NCI-H748 treated with DMSO at 0.1 percent for 48 hours (cell line): ENCODE data around the gene CACNA1I.

Source experiments
- DNase-seq: peaks from one replicate; lab custom pipeline; 2025; lab: John Stamatoyannopoulos, UW

The CACNA1I gene

GRCh38 chr22:39699631-39700360, 129.2 kb downstream of the CACNA1I start:
- DNase-seq: no peak

GRCh38 chr22:39700565-39700964, 130.0 kb downstream of the CACNA1I start:
- no peak for DNase-seq

GRCh38 chr22:39703091-39703490, 132.5 kb downstream of the CACNA1I start:
- no peak for DNase-seq

DNA sequence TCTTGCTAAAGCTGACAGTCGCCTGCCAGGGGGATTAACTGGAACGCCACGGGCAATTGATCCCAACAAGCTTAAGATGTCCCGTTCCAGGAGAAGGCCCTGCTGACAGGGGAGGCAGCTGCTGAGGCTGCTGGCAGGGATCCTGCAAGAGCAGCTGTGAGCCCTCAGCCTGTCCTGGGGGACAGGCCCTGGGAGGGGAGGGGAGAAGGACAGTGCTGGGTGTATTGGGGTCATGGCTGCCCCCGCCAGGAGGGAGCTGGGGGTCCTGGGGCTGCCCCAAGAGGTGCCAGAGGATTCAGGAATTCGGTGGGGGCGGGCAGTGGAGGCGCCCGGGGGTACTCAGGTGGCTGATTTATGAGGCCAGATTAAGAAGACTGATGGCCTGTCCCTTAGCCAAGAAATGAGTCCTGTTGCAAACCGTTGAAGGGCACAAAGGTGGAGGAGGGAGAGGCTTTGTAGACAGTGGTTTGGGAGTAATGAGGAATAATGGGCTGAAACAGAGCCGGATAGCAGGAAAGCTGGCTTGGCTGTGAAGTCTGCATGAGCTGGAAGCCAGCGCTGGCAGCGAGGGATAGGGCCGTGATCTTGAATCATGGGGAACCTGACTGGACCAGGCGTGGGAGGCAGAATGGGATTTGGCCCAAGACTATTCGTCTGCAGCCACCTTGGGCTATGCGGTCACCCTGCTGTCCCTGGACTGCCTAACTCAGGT, 133.5 kb downstream of the CACNA1I start:
- DNase-seq: no peak

- DNase-seq: no peak
Observed at GRCh38 chr22:39705386-39705785, 134.8 kb downstream of the CACNA1I start.

DNA sequence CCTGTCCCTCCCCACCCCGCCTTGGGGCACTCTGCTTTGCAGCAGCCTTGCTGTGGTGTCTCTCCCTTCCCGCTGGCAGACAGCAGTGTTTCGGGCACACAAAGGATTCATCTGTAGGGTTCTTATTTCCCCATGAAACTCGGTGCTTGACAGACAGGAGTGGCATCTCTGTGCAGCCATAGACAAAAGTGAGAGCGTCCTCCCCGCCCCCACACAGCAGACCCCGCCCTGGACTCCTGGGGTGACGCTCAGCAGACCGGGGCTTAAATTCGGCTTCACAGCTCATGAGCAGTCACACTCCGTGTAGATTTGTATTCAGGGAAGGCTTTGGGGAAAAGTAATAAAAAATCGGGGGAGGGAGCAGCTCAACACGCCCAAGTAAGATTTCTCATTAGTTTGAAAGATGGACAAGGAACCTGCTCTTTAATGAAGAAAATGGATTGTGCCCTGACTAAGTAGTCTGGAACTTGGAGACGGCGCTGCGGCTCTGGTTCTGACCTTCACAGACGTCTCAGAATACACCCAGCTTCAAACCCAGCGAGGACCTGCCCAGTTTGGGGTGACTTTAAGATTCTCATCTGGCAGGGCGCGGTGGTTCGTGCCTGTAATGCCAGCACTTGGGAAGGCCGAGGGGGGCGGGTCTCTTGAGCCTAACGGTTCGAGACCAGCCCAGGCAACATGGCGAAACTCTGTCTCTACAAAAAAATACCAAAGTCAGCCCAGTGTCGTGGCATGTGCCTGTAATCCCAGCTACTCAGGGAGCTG, 136.0 kb downstream of the CACNA1I start:
- no peak for DNase-seq

- no peak for DNase-seq
Observed at GRCh38 chr22:39707351-39707750, 136.8 kb downstream of the CACNA1I start.

- no peak for DNase-seq
Observed at GRCh38 chr22:39707816-39708215, 137.3 kb downstream of the CACNA1I start.

GRCh38 chr22:39710380-39711150, 140.0 kb downstream of the CACNA1I start:
- DNase-seq: no peak

DNA sequence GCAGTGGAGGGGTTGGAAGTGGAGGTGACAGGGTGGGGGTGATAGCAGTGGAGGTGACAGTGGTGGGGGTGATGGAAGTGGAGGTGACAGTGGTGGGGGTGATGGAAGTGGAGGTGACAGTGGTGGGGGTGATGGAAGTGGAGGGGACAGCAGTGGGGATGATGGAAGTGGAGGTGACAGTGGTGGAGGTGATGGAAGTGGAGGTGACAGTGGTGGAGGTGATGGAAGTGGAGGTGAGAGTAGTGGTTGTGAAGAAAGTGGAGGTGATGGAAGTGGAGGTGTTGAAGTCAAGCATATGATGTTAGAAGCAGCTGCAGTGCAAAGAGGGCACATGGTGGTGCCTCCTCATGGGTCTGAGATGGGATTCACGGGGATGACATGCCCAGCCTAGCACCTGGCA, 141.5 kb downstream of the CACNA1I start:
- no peak for DNase-seq

- DNase-seq: no peak
Observed at GRCh38 chr22:39712751-39713525, 142.4 kb downstream of the CACNA1I start.

DNA sequence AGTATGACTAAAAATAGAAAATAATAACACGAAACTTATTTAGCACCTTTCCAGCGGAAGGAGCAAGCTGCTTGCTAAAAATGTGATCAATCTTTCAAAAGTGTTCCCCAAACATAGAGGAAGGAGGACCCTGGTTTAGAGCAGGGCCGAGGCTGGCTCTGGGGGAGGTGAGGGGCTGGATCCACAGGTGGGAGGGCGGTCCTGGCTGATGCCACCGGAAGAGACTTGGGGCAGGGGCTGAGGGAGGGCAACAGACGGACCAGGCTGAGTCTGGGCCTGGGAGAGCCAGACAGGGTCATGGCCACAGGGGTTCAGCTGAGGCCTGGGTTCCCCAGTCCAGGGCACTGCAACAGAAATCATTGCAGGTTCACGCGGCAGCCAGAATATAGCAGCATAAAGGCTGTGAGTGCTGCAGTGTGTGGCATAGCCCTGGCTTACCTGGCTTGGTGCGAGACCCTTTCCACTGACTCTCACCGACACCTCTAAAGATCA, 143.3 kb downstream of the CACNA1I start:
- DNase-seq: no peak

- no peak for DNase-seq
Observed at GRCh38 chr22:39714321-39714720, 143.8 kb downstream of the CACNA1I start.

- no peak for DNase-seq
Observed at GRCh38 chr22:39715778-39716495, 145.4 kb downstream of the CACNA1I start.

DNA sequence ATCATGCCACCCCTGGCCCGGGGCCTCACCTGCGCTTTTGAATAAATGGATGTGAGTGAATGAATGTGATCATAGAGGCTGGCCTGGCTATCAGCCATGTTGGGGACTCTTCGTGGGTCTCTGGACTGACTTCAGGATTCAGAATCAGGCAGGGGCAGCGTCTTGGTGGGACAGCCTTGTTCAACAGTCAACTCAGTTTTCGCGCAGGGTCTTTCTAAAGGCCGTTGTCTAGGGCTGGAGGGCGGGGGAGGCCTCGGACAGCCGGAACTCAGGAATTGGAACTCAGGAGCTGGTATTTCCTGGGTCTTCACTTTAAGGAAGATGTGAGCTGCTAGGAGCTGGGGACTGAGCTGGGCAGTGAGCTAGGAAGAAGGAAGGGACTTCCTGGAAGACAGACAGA, 146.0 kb downstream of the CACNA1I start:
- DNase-seq: no peak

DNA sequence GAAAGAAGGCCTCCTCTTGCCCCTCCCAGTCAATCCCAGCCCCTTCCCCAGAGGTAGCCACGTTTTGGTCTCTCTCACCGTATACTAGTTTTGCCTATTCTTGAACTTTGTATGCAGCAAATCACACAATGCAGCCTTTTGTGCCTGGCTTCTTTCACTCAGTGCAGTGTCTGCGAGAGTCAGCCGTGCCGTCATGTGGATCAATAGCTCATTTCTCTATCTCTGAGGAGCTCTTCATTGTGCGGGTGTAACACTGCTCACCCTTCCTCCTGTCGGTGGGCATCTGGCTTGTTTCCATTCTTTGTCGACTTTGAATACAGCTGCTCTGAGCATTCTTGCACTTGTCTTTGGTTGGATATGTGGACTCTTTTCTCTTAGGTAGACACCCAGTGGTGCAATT, 146.5 kb downstream of the CACNA1I start:
- no peak for DNase-seq

GRCh38 chr22:39718206-39718605, 147.7 kb downstream of the CACNA1I start:
- DNase-seq: no peak

GRCh38 chr22:39718921-39719475, 148.4 kb downstream of the CACNA1I start:
- DNase-seq: no peak

- no peak for DNase-seq
Observed at GRCh38 chr22:39719559-39720450, 149.3 kb downstream of the CACNA1I start.
